Right ventricle myocardium inferior (tissue), 1 donor: Measurements from ENCODE around the gene FAM111A. TPM values are rescaled to one million over a fixed set of nuclear protein-coding genes. Genes with fewer than 3 reads are reported as not detected.

Experiments used
- ATAC-seq: fragments of 200-7000 bp; cut with Tn5 transposase; one replicate; pipeline ENCODE4 v1.9.1; 2020; ENCODE audit warnings: mild to moderate bottlenecking, moderate library complexity
- DNase-seq: peaks from one replicate; pipeline ENCODE4 v3.0.0; 2021; ENCODE audit errors: missing footprints
- intact Hi-C: fragments of 100-400 bp; cut with DNase I; formaldehyde crosslinking; loops from one replicate; pipeline ENCODE4 v1.11.0; 2022
- total RNA-seq: library from RNA; stranded (reverse); fragmentation: NEBNext Ultra II Directional; extraction: Animal tissue kit (Norgen Biotek cat#: 25700); gene quantifications from one replicate; pipeline ENCODE4 v1.2.1, GENCODE V29; 2021
- donor health status: DM: no; HTN: yes; CAD: no; lungs with severe emphysema.

FAM111A gene
- total RNA-seq, 1 donor from 2014 or later: 12.0 TPM

DNA sequence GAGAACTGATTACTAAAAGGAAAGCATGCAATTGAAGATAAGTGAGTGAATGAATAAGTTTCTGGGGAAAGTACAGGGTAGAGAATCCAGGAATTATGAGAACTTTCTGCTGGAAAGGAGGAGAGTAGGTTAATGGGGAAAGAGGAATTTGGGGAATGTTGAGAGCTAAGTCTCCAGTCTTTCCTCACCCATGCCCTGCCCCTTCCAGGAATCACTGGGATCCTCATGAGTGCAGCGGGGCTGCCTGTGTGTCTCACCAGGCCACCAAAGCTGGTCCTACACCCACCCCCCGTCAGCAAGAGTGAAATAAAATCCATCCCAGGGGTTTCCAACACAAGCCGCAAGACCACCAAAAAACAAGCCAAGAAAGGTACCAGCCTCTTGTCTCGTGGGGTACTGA lies 46.3 kb downstream of the FAM111A start:
- DNase-seq (no peak), ATAC-seq (no peak)
- intact Hi-C loops: no loop called here

DNA sequence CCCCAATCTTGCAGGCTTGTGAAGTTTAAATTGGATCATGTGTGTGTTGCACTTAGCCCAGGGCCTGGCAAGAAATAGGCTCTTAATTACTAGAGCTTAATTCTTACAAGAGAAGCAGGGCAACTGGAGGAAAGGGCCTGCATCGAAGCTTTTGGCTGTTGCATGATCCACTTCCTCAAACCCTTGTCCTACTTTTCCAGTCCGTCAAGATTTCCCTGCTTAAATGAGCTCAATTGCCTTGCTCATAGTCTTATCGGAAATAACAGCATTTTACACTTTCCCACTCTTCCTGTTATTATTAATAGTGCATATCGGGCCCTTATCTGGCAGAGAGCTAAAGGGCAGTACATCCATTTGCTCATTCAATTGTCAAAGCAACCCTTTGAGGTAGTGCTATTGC lies 47.3 kb downstream of the FAM111A start:
- DNase-seq (no peak), ATAC-seq (no peak)
- intact Hi-C loops: no loop called here

DNA sequence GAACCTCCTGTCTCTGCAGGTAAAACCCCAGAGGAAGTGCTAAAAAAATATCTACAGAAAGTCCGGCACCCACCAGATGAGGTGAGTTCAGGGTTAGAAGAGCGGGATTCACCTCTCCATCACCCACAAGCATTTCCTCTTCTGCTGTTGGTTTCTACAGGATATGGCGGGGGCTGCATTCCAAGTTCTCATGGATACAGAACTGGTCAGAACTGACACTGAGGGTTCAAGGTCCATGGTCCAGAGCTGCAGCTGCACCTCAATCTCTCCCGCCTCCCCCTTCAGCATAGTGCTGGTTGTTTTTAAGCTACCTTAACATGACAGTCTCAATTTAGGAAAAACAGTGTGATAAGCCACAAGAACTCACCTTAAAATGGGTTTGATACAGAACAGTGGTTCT lies 48.4 kb downstream of the FAM111A start:
- DNase-seq (no peak), ATAC-seq (no peak)
- intact Hi-C loops: no loop called here

DNA sequence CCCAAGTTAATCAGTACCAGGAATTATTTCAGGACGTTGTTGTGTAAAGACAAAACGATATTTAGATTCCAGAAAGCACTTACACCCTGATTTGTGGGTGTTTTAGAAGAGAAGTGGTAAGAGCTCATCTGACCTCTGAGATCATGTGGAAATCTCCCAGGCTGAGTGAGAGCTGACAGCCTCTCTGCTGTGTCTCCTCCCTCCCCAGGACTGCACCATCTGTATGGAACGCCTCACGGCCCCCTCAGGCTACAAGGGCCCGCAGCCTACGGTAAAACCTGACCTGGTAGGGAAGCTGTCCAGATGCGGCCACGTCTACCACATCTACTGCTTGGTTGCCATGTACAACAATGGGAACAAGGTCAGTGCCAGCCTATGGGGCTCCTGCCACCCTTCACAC lies 49.2 kb downstream of the FAM111A start:
- intact Hi-C loops: no loop called here

GRCh38 chr11:59192446-59193020 lies 49.9 kb downstream of the FAM111A start:
- ATAC-seq (no peak), DNase-seq (no peak)
- intact Hi-C loops: no loop called here

More for the DNA sequence above, 49.2 kb downstream of the FAM111A start:
- DNase-seq: no peak
- ATAC-seq: no peak

- intact Hi-C loops: no loop called here
- DNase-seq (no peak), ATAC-seq (no peak)
These were observed 51.0 kb downstream of the FAM111A start for GRCh38 chr11:59193587-59194130.

GRCh38 chr11:59195586-59195985 lies 52.9 kb downstream of the FAM111A start:
- ATAC-seq: no peak
- intact Hi-C loops: no loop called here
- DNase-seq: no peak

GRCh38 chr11:59196777-59197176 lies 54.1 kb downstream of the FAM111A start:
- no peak for ATAC-seq

DNA sequence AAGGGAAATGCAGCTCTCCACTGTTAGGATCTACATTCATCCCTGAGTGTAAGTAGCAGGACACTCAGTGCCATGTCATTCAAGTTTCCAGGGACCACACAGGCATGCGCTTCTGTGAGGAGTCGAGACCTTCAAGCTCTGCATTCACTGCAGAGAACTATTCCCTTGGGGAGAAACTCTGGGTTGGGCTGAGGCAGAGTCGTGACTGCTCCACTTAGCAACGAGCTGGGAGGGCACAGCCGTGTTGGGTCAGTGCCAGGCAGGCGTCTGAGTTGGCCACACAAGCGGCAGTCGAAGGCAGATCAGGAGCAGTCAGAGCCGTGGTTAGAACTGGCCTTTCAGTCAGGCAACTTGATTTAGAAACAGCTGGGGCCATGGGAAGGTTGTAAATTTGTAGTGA lies 55.3 kb downstream of the FAM111A start:
- DNase-seq (peak; percentile 85), ATAC-seq (peak; percentile 90)
- intact Hi-C loops: no loop called here

More at GRCh38 chr11:59196777-59197176, 54.1 kb downstream of the FAM111A start:
- no peak for DNase-seq
- intact Hi-C loops: no loop called here

GRCh38 chr11:59198726-59199125 lies 56.1 kb downstream of the FAM111A start:
- ATAC-seq (no peak), DNase-seq (no peak)
- intact Hi-C loops: no loop called here

- intact Hi-C loops: no loop called here
- no peak for ATAC-seq
These were observed 57.1 kb downstream of the FAM111A start for GRCh38 chr11:59199546-59200422.

GRCh38 chr11:59200423-59200746 lies 57.7 kb downstream of the FAM111A start:
- peak; percentile 26 for ATAC-seq

More at GRCh38 chr11:59199546-59200422, 57.1 kb downstream of the FAM111A start:
- DNase-seq: no peak

GRCh38 chr11:59201353-59201752 lies 58.7 kb downstream of the FAM111A start:
- no peak for DNase-seq
- no peak for ATAC-seq
- intact Hi-C loops: no loop called here

More at GRCh38 chr11:59200423-59200746, 57.7 kb downstream of the FAM111A start:
- intact Hi-C loops: no loop called here
- DNase-seq: no peak

Other genes starting within 250 kb of the FAM111A start
- gene GLYATL1, start 203.4 kb upstream of the FAM111A start, total RNA-seq: not detected
- not detected for gene GLYATL1B, start 56.5 kb upstream of the FAM111A start, total RNA-seq
- gene FAM111B, start 35.6 kb upstream of the FAM111A start, total RNA-seq: 1.1 TPM
- 2.1 TPM for gene DTX4, start 29.3 kb downstream of the FAM111A start, total RNA-seq
- gene MPEG1, start 70.1 kb downstream of the FAM111A start, total RNA-seq: 18.3 TPM
- not detected for gene OR5AN1, start 216.0 kb downstream of the FAM111A start, total RNA-seq